Ovary (tissue), 3 donors: ENCODE data around the gene PANK1.

Experiments used
- POLR2A ChIP-seq: fragments of 450-650 bp; IDR thresholded peaks from one replicate; pipeline ENCODE4 v1.6.1; 2017; ENCODE audit warnings: antibody characterized with exemption, mild to moderate bottlenecking, moderate library complexity
- TF ChIP-seq, protein P1 (sequence below), 3 donors: fragments of 450-650 bp in 2 of 3; fragments of 200-600 bp in 1 of 3; IDR thresholded peaks; one replicate each; pipeline versions ENCODE4 v1.5.1 to v1.8.0; 2016 to 2022; ENCODE audit warnings: antibody characterized with exemption in 3 of 3, mild to moderate bottlenecking in 1 of 3
- donor health status: DM: no; HTN: no; CAD: no.

DNA sequence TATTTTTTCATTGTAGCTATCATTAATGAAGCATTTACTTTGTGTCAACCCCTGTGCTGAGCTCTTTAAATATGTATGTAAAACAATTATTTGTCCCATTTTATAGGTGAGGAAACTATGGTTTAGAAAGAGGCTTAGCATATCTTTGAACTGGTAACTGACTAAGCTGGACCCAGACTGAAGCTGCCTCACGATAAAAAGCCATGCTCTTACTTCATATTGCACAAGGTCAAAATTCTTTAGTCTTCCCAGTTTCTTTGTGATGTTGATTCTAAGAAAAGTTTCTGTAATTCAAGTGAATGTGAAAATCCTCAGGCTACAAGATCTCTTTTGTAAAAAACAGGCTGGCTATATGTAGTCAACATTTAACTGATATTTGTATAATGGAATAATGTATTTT lies 63.0 kb downstream of the PANK1 start:
- no peak for TF ChIP-seq POLR2A
- TF ChIP-seq, protein P1, sequence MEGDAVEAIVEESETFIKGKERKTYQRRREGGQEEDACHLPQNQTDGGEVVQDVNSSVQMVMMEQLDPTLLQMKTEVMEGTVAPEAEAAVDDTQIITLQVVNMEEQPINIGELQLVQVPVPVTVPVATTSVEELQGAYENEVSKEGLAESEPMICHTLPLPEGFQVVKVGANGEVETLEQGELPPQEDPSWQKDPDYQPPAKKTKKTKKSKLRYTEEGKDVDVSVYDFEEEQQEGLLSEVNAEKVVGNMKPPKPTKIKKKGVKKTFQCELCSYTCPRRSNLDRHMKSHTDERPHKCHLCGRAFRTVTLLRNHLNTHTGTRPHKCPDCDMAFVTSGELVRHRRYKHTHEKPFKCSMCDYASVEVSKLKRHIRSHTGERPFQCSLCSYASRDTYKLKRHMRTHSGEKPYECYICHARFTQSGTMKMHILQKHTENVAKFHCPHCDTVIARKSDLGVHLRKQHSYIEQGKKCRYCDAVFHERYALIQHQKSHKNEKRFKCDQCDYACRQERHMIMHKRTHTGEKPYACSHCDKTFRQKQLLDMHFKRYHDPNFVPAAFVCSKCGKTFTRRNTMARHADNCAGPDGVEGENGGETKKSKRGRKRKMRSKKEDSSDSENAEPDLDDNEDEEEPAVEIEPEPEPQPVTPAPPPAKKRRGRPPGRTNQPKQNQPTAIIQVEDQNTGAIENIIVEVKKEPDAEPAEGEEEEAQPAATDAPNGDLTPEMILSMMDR (IDR thresholded peaks at IDR 0.05): no peak
